ENCODE results near the gene NAA40. TPM values are rescaled to one million over a fixed set of nuclear protein-coding genes. Genes with fewer than 3 reads are reported as not detected.

NAA40 gene
- polyA plus RNA-seq, 1 donor from 2014 or later: 66.7 TPM

- no peaks in the 10 kb centered on the region for H3K9me3 ChIP-seq (ENCODE audit: low read length)
- no peak overlapping the region for H3K27ac ChIP-seq (ENCODE audit: low read length)
- H3K36me3 ChIP-seq (ENCODE audit: insufficient read depth, low read length): no peaks in the 10 kb centered on the region
- H3K9me2 ChIP-seq (ENCODE audit: insufficient read depth, low read length): no peaks in the 10 kb centered on the region
- H3K4me2 ChIP-seq (ENCODE audit: low read length): no peak overlapping the region
- H3F3A ChIP-seq (ENCODE audit: insufficient read depth, low read length, poor library complexity, severe bottlenecking): no peaks in the 10 kb centered on the region
- H3K9ac ChIP-seq (ENCODE audit: low read length): no peak overlapping the region
- H3K79me2 ChIP-seq (replicated peaks; ENCODE audit: insufficient read depth, low read length): peaks cover 13% of the 10 kb centered on the region
- no peak overlapping the region for H2AFZ ChIP-seq (ENCODE audit: low read depth, low read length)
- no peaks in the 10 kb centered on the region for H3K27me3 ChIP-seq (ENCODE audit: insufficient read depth, low read depth, low read length)
- TF ChIP-seq SMC3 (conservative IDR thresholded peaks at IDR 0.05; ENCODE audit: poor library complexity): no peak
- TF ChIP-seq TAF1 (IDR thresholded peaks at IDR 0.05; ENCODE audit: low read depth): no peak
- no peak for TF ChIP-seq POLR2AphosphoS5 (IDR thresholded peaks at IDR 0.05)
- TF ChIP-seq EZH2 (IDR thresholded peaks at IDR 0.05; ENCODE audit: borderline replicate concordance, insufficient read depth, low read length, poor library complexity, severe bottlenecking): no peak
- TF ChIP-seq RAD21 (conservative IDR thresholded peaks at IDR 0.05): no peak
- TF ChIP-seq MXI1 (conservative IDR thresholded peaks at IDR 0.05; ENCODE audit: poor library complexity, severe bottlenecking): no peak
- TF ChIP-seq, protein P1, sequence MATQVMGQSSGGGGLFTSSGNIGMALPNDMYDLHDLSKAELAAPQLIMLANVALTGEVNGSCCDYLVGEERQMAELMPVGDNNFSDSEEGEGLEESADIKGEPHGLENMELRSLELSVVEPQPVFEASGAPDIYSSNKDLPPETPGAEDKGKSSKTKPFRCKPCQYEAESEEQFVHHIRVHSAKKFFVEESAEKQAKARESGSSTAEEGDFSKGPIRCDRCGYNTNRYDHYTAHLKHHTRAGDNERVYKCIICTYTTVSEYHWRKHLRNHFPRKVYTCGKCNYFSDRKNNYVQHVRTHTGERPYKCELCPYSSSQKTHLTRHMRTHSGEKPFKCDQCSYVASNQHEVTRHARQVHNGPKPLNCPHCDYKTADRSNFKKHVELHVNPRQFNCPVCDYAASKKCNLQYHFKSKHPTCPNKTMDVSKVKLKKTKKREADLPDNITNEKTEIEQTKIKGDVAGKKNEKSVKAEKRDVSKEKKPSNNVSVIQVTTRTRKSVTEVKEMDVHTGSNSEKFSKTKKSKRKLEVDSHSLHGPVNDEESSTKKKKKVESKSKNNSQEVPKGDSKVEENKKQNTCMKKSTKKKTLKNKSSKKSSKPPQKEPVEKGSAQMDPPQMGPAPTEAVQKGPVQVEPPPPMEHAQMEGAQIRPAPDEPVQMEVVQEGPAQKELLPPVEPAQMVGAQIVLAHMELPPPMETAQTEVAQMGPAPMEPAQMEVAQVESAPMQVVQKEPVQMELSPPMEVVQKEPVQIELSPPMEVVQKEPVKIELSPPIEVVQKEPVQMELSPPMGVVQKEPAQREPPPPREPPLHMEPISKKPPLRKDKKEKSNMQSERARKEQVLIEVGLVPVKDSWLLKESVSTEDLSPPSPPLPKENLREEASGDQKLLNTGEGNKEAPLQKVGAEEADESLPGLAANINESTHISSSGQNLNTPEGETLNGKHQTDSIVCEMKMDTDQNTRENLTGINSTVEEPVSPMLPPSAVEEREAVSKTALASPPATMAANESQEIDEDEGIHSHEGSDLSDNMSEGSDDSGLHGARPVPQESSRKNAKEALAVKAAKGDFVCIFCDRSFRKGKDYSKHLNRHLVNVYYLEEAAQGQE (IDR thresholded peaks at IDR 0.05; ENCODE audit: borderline replicate concordance): no peak
- TF ChIP-seq EP300 (conservative IDR thresholded peaks at IDR 0.05; ENCODE audit: poor library complexity, severe bottlenecking): no peak
- no peak for TF ChIP-seq CTCF (IDR thresholded peaks at IDR 0.05; ENCODE audit: poor library complexity, severe bottlenecking)
- no peak overlapping the region for H3K4me3 ChIP-seq (ENCODE audit: low read length)
- H4K20me1 ChIP-seq (ENCODE audit: insufficient read depth): no peaks in the 10 kb centered on the region
Observed at GRCh38 chr11:63993100-63993499, 54.3 kb downstream of the NAA40 start.

DNA sequence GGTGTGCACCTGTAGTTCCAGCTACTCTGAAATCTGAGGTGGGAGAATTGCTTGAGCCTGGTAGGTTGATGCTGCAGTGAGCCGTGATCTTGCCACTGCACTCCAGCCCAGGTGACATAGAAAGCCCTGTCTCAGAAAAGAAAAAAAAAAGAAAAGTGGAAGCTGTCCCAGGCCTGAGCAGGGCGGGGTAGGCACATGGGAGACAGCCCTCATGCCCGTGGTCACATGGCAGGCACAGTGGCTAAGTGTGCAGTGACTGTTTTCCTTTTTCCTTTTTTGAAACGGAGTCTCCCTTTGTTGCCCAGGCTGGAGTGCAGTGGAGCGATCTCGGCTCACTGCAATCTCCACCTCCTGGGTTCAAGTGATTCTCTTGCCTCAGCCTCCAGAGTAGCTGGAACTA is 55.2 kb downstream of the NAA40 start:
- Histone ChIP-seq H3K27ac (ENCODE audit: low read length) (no peak overlapping the region), H3K79me2 (replicated peaks; ENCODE audit: insufficient read depth, low read length) (peaks cover 8% of the 10 kb centered on the region), H3K36me3 (ENCODE audit: insufficient read depth, low read length) (no peaks in the 10 kb centered on the region), H3K27me3 (ENCODE audit: insufficient read depth, low read depth, low read length) (no peaks in the 10 kb centered on the region), H3K9me2 (ENCODE audit: insufficient read depth, low read length) (no peaks in the 10 kb centered on the region), H3K4me3 (ENCODE audit: low read length) (no peak overlapping the region), H4K20me1 (ENCODE audit: insufficient read depth) (no peaks in the 10 kb centered on the region), H3K4me2 (ENCODE audit: low read length) (no peak overlapping the region), H3F3A (ENCODE audit: insufficient read depth, low read length, poor library complexity, severe bottlenecking) (no peaks in the 10 kb centered on the region), H3K9me3 (ENCODE audit: low read length) (no peaks in the 10 kb centered on the region), H3K9ac (ENCODE audit: low read length) (no peak overlapping the region), H2AFZ (ENCODE audit: low read depth, low read length) (no peak overlapping the region)
- TF ChIP-seq EP300 (conservative IDR thresholded peaks at IDR 0.05; ENCODE audit: poor library complexity, severe bottlenecking): no peak
- TF ChIP-seq, protein P1 (IDR thresholded peaks at IDR 0.05; ENCODE audit: borderline replicate concordance): no peak
- TF ChIP-seq MXI1 (conservative IDR thresholded peaks at IDR 0.05; ENCODE audit: poor library complexity, severe bottlenecking): no peak
- TF ChIP-seq SMC3 (conservative IDR thresholded peaks at IDR 0.05; ENCODE audit: poor library complexity): no peak
- no peak for TF ChIP-seq POLR2AphosphoS5 (IDR thresholded peaks at IDR 0.05)
- no peak for TF ChIP-seq RAD21 (conservative IDR thresholded peaks at IDR 0.05)
